Measurements from ENCODE around the gene PTPRE. TPM values are rescaled to one million over a fixed set of nuclear protein-coding genes. Genes with fewer than 3 reads are reported as not detected.

PTPRE gene
- polyA plus RNA-seq, 1 donor (not counting 4 experiments of a cell fraction or from before 2014, with no cell fraction given) = 15.1 TPM

- peaks cover 4% of the 10 kb centered on the region for H3K4me1 ChIP-seq (ENCODE audit: control insufficient read depth, extremely low read depth, insufficient read depth, low read length)
- H3K36me3 ChIP-seq (ENCODE audit: control insufficient read depth in 2 of 2, extremely low read depth in 1 of 2, insufficient read depth in 2 of 2, low read length in 2 of 2) = no peaks in the 10 kb centered on the region
- H3K79me2 ChIP-seq (ENCODE audit: control insufficient read depth, insufficient read depth, low read length) = no peaks in the 10 kb centered on the region
- no peak overlapping the region for H3K4me2 ChIP-seq (ENCODE audit: control insufficient read depth, extremely low read depth, insufficient read depth, low read depth, low read length)
- H3K27me3 ChIP-seq (ENCODE audit: control insufficient read depth, extremely low read depth, insufficient read depth, low read length) = no peaks in the 10 kb centered on the region
- no peak overlapping the region for H3K27ac ChIP-seq (ENCODE audit: control insufficient read depth, insufficient read depth, low read length)
- DNase-seq (ENCODE audit: low read depth, low spot score) (no peak), FAIRE-seq (no peak)
- TF ChIP-seq EZH2 (IDR thresholded peaks at IDR 0.05; ENCODE audit: low read length) = no peak
- TF ChIP-seq CTCF (optimal IDR thresholded peaks at IDR 0.05 in 1 of 3, IDR thresholded peaks at IDR 0.05 in 1 of 3, conservative IDR thresholded peaks at IDR 0.05 in 1 of 3; ENCODE audit: extremely low read depth in 1 of 3, insufficient read depth in 2 of 3, low read length in 3 of 3) = no peak
- no peak overlapping the region for H3K4me3 ChIP-seq (ENCODE audit: control insufficient read depth in 2 of 3, extremely low read depth in 1 of 3, insufficient read depth in 2 of 3, low read depth in 1 of 3, low read length in 3 of 3)
- H2AFZ ChIP-seq (ENCODE audit: control insufficient read depth, low read length) = no peak overlapping the region
- dilution Hi-C loops (cut with MboI; ENCODE audit: extremely low pct_ligation_motif_present, low sequenced_read_pairs) = no loop called here
- no peaks in the 10 kb centered on the region for H3K9me1 ChIP-seq (ENCODE audit: control insufficient read depth, extremely low read depth, insufficient read depth, low read length)
- no peaks in the 10 kb centered on the region for H4K20me1 ChIP-seq (ENCODE audit: control insufficient read depth, extremely low read depth, insufficient read depth, low read length)
- peaks cover 3% of the 10 kb centered on the region for H3K9me3 ChIP-seq (ENCODE audit: control insufficient read depth, low read depth, low read length)
- no peak overlapping the region for H3K9ac ChIP-seq (ENCODE audit: control insufficient read depth, extremely low read depth, insufficient read depth, low read length)
Measured at GRCh38 chr10:127979045-127979444, 72.1 kb downstream of the PTPRE start.

GRCh38 chr10:127979566-127979965 is 72.7 kb downstream of the PTPRE start:
- H3K9me3 ChIP-seq (ENCODE audit: control insufficient read depth, low read depth, low read length) = peaks cover 3% of the 10 kb centered on the region

More at GRCh38 chr10:127979566-127979965, 72.7 kb downstream of the PTPRE start:
- Histone ChIP-seq H3K4me1 (ENCODE audit: control insufficient read depth, extremely low read depth, insufficient read depth, low read length) (peaks cover 4% of the 10 kb centered on the region), H3K27me3 (ENCODE audit: control insufficient read depth, extremely low read depth, insufficient read depth, low read length) (no peaks in the 10 kb centered on the region), H3K9me1 (ENCODE audit: control insufficient read depth, extremely low read depth, insufficient read depth, low read length) (no peaks in the 10 kb centered on the region), H3K27ac (ENCODE audit: control insufficient read depth, insufficient read depth, low read length) (no peak overlapping the region), H3K4me2 (ENCODE audit: control insufficient read depth, extremely low read depth, insufficient read depth, low read depth, low read length) (no peak overlapping the region), H4K20me1 (ENCODE audit: control insufficient read depth, extremely low read depth, insufficient read depth, low read length) (no peaks in the 10 kb centered on the region), H3K36me3 (ENCODE audit: control insufficient read depth in 2 of 2, extremely low read depth in 1 of 2, insufficient read depth in 2 of 2, low read length in 2 of 2) (no peaks in the 10 kb centered on the region), H3K9ac (ENCODE audit: control insufficient read depth, extremely low read depth, insufficient read depth, low read length) (no peak overlapping the region), H3K79me2 (ENCODE audit: control insufficient read depth, insufficient read depth, low read length) (no peaks in the 10 kb centered on the region), H2AFZ (ENCODE audit: control insufficient read depth, low read length) (no peak overlapping the region), H3K4me3 (ENCODE audit: control insufficient read depth in 2 of 3, extremely low read depth in 1 of 3, insufficient read depth in 2 of 3, low read depth in 1 of 3, low read length in 3 of 3) (no peak overlapping the region)
- DNase-seq (ENCODE audit: low read depth, low spot score) = no peak
- dilution Hi-C loops (cut with MboI; ENCODE audit: extremely low pct_ligation_motif_present, low sequenced_read_pairs) = no loop called here
- FAIRE-seq = no peak
- no peak for TF ChIP-seq EZH2 (IDR thresholded peaks at IDR 0.05; ENCODE audit: low read length)
- TF ChIP-seq CTCF (optimal IDR thresholded peaks at IDR 0.05 in 1 of 3, IDR thresholded peaks at IDR 0.05 in 1 of 3, conservative IDR thresholded peaks at IDR 0.05 in 1 of 3; ENCODE audit: extremely low read depth in 1 of 3, insufficient read depth in 2 of 3, low read length in 3 of 3) = no peak

Data from keratinocyte (primary cell).